ENCODE data around the gene TENM4.

The TENM4 gene

GRCh38 chr11:79196950-79197349 lies 243.9 kb downstream of the TENM4 start:
- TF ChIP-seq MAX (IDR thresholded peaks at IDR 0.05), result no peak
- TF ChIP-seq REST (IDR thresholded peaks at IDR 0.05; ENCODE audit: low read depth), result no peak
- TF ChIP-seq CREB1 (IDR thresholded peaks at IDR 0.05; ENCODE audit: low read depth), result no peak
- TF ChIP-seq TCF12 (IDR thresholded peaks at IDR 0.05; ENCODE audit: low read depth), result no peak
- no peak for TF ChIP-seq USF1 (IDR thresholded peaks at IDR 0.05)
- TF ChIP-seq EGR1 (IDR thresholded peaks at IDR 0.05), result no peak
- TF ChIP-seq EP300 (IDR thresholded peaks at IDR 0.05; ENCODE audit: borderline replicate concordance), result no peak
- no peak for TF ChIP-seq TEAD4 (IDR thresholded peaks at IDR 0.05)
- TF ChIP-seq TAF1 (IDR thresholded peaks at IDR 0.05; ENCODE audit: low read depth), result no peak
- no peak for TF ChIP-seq YY1 (IDR thresholded peaks at IDR 0.05; ENCODE audit: low read depth)
- TF ChIP-seq CEBPB (IDR thresholded peaks at IDR 0.05), result no peak
- TF ChIP-seq NFIC (IDR thresholded peaks at IDR 0.05), result no peak
- no peak for TF ChIP-seq FOXM1 (IDR thresholded peaks at IDR 0.05; ENCODE audit: borderline replicate concordance, low read depth)
- TF ChIP-seq RAD21 (IDR thresholded peaks at IDR 0.05; ENCODE audit: low read depth), result no peak
- no peak for TF ChIP-seq ZBTB7A (IDR thresholded peaks at IDR 0.05; ENCODE audit: low read depth)

- no peak for TF ChIP-seq TCF12 (IDR thresholded peaks at IDR 0.05; ENCODE audit: low read depth)
- TF ChIP-seq RAD21 (IDR thresholded peaks at IDR 0.05; ENCODE audit: low read depth), result no peak
- no peak for TF ChIP-seq TAF1 (IDR thresholded peaks at IDR 0.05; ENCODE audit: low read depth)
- no peak for TF ChIP-seq TEAD4 (IDR thresholded peaks at IDR 0.05)
- no peak for TF ChIP-seq EGR1 (IDR thresholded peaks at IDR 0.05)
- no peak for TF ChIP-seq REST (IDR thresholded peaks at IDR 0.05; ENCODE audit: low read depth)
- no peak for TF ChIP-seq FOXM1 (IDR thresholded peaks at IDR 0.05; ENCODE audit: borderline replicate concordance, low read depth)
- no peak for TF ChIP-seq MAX (IDR thresholded peaks at IDR 0.05)
- no peak for TF ChIP-seq CREB1 (IDR thresholded peaks at IDR 0.05; ENCODE audit: low read depth)
- no peak for TF ChIP-seq USF1 (IDR thresholded peaks at IDR 0.05)
- TF ChIP-seq NFIC (IDR thresholded peaks at IDR 0.05), result no peak
- TF ChIP-seq YY1 (IDR thresholded peaks at IDR 0.05; ENCODE audit: low read depth), result no peak
- TF ChIP-seq ZBTB7A (IDR thresholded peaks at IDR 0.05; ENCODE audit: low read depth), result no peak
- no peak for TF ChIP-seq CEBPB (IDR thresholded peaks at IDR 0.05)
- TF ChIP-seq EP300 (IDR thresholded peaks at IDR 0.05; ENCODE audit: borderline replicate concordance), result no peak
These were observed 245.6 kb downstream of the TENM4 start for GRCh38 chr11:79195209-79195608.

- TF ChIP-seq CREB1 (IDR thresholded peaks at IDR 0.05; ENCODE audit: low read depth) (no peak), EGR1 (IDR thresholded peaks at IDR 0.05) (no peak), YY1 (IDR thresholded peaks at IDR 0.05; ENCODE audit: low read depth) (no peak), TEAD4 (IDR thresholded peaks at IDR 0.05) (no peak), EP300 (IDR thresholded peaks at IDR 0.05; ENCODE audit: borderline replicate concordance) (no peak), FOXM1 (IDR thresholded peaks at IDR 0.05; ENCODE audit: borderline replicate concordance, low read depth) (no peak), MAX (IDR thresholded peaks at IDR 0.05) (no peak), TCF12 (IDR thresholded peaks at IDR 0.05; ENCODE audit: low read depth) (no peak), REST (IDR thresholded peaks at IDR 0.05; ENCODE audit: low read depth) (no peak), NFIC (IDR thresholded peaks at IDR 0.05) (no peak), CEBPB (IDR thresholded peaks at IDR 0.05) (no peak), ZBTB7A (IDR thresholded peaks at IDR 0.05; ENCODE audit: low read depth) (no peak), USF1 (IDR thresholded peaks at IDR 0.05) (no peak), TAF1 (IDR thresholded peaks at IDR 0.05; ENCODE audit: low read depth) (no peak), RAD21 (IDR thresholded peaks at IDR 0.05; ENCODE audit: low read depth) (no peak)
These were observed 247.0 kb downstream of the TENM4 start for GRCh38 chr11:79193663-79194310.

Measured in Ishikawa (cell line).